ENCODE measurements around the gene SYNGAP1.

SYNGAP1 gene

DNA sequence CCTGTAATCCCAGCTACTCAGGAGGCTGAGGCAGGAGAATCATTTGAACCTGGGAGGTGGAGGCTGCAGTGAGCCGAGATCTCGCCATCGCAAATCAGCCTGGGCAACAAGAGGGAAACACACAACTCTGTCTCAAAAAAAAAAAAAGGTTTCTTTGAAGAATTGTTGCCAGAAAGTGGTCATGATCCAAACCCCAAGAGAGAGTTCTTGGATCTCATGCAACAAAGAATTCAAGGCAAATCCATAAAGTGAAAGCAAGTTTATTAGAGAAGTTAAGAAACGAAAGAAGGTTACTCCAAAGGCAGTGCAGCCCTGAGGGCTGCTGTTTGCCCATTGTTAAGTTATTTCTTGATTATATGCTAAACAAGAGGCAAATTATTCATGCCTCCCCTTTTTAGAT is 42.7 kb upstream of the SYNGAP1 start:
- TF ChIP-seq TCF12 (IDR thresholded peaks at IDR 0.05; ENCODE audit: low read depth), result no peak
- TF ChIP-seq EP300 (IDR thresholded peaks at IDR 0.05; ENCODE audit: borderline replicate concordance), result no peak
- no peak for TF ChIP-seq ZBTB7A (IDR thresholded peaks at IDR 0.05; ENCODE audit: low read depth)
- TF ChIP-seq CREB1 (IDR thresholded peaks at IDR 0.05; ENCODE audit: low read depth), result no peak
- no peak for TF ChIP-seq EGR1 (IDR thresholded peaks at IDR 0.05)
- no peak for TF ChIP-seq YY1 (IDR thresholded peaks at IDR 0.05; ENCODE audit: low read depth)
- no peak for TF ChIP-seq FOXM1 (IDR thresholded peaks at IDR 0.05; ENCODE audit: borderline replicate concordance, low read depth)
- TF ChIP-seq, protein P1, sequence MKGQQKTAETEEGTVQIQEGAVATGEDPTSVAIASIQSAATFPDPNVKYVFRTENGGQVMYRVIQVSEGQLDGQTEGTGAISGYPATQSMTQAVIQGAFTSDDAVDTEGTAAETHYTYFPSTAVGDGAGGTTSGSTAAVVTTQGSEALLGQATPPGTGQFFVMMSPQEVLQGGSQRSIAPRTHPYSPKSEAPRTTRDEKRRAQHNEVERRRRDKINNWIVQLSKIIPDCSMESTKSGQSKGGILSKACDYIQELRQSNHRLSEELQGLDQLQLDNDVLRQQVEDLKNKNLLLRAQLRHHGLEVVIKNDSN (IDR thresholded peaks at IDR 0.05), result no peak
- TF ChIP-seq RAD21 (IDR thresholded peaks at IDR 0.05; ENCODE audit: low read depth), result no peak
- no peak for TF ChIP-seq TEAD4 (IDR thresholded peaks at IDR 0.05)
- TF ChIP-seq TAF1 (IDR thresholded peaks at IDR 0.05; ENCODE audit: low read depth), result no peak
- TF ChIP-seq, protein P2, sequence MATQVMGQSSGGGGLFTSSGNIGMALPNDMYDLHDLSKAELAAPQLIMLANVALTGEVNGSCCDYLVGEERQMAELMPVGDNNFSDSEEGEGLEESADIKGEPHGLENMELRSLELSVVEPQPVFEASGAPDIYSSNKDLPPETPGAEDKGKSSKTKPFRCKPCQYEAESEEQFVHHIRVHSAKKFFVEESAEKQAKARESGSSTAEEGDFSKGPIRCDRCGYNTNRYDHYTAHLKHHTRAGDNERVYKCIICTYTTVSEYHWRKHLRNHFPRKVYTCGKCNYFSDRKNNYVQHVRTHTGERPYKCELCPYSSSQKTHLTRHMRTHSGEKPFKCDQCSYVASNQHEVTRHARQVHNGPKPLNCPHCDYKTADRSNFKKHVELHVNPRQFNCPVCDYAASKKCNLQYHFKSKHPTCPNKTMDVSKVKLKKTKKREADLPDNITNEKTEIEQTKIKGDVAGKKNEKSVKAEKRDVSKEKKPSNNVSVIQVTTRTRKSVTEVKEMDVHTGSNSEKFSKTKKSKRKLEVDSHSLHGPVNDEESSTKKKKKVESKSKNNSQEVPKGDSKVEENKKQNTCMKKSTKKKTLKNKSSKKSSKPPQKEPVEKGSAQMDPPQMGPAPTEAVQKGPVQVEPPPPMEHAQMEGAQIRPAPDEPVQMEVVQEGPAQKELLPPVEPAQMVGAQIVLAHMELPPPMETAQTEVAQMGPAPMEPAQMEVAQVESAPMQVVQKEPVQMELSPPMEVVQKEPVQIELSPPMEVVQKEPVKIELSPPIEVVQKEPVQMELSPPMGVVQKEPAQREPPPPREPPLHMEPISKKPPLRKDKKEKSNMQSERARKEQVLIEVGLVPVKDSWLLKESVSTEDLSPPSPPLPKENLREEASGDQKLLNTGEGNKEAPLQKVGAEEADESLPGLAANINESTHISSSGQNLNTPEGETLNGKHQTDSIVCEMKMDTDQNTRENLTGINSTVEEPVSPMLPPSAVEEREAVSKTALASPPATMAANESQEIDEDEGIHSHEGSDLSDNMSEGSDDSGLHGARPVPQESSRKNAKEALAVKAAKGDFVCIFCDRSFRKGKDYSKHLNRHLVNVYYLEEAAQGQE (IDR thresholded peaks at IDR 0.05; ENCODE audit: low read depth), result no peak
- TF ChIP-seq CEBPB (IDR thresholded peaks at IDR 0.05), result no peak
- TF ChIP-seq NFIC (IDR thresholded peaks at IDR 0.05), result no peak
- TF ChIP-seq, protein P3, sequence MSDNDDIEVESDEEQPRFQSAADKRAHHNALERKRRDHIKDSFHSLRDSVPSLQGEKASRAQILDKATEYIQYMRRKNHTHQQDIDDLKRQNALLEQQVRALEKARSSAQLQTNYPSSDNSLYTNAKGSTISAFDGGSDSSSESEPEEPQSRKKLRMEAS (IDR thresholded peaks at IDR 0.05), result no peak

DNA sequence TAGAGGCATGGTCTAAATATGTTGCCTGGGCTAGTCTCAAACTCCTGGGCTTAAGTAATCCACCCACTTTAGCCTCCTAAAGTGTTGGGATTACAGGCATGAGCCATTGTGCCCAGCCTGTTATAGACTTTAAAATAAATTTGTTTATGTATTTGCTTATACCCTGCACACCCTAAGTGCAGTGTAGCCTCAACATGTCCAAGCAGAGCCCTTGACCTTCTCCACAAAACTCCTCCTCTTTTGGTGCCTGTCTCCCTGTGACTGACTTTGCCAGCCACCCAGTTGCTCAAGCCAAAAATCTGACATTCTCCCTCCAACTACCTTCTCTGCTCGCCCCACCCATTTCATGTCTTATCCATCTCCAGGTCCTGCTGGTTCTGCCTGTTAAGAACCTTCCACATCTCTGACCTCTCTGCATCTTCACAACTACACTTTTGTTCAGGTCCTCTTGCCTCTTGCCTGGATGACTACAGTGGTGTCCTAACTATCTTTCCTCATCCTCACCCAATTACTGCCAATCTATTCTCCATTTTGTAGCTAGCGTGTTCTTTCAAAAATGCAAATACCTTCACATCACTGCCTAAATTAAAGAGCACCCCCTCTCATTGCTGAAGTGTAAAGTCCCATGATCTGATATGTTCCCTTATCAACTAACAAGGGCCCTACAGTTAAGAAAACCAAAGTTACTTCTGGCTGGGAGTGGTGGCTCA is 39.4 kb upstream of the SYNGAP1 start:
- no peak for TF ChIP-seq FOXM1 (IDR thresholded peaks at IDR 0.05; ENCODE audit: borderline replicate concordance, low read depth)
- no peak for TF ChIP-seq TAF1 (IDR thresholded peaks at IDR 0.05; ENCODE audit: low read depth)
- TF ChIP-seq, protein P3 (IDR thresholded peaks at IDR 0.05), result no peak
- TF ChIP-seq ZBTB7A (IDR thresholded peaks at IDR 0.05; ENCODE audit: low read depth), result no peak
- TF ChIP-seq TCF12 (IDR thresholded peaks at IDR 0.05; ENCODE audit: low read depth), result no peak

DNA sequence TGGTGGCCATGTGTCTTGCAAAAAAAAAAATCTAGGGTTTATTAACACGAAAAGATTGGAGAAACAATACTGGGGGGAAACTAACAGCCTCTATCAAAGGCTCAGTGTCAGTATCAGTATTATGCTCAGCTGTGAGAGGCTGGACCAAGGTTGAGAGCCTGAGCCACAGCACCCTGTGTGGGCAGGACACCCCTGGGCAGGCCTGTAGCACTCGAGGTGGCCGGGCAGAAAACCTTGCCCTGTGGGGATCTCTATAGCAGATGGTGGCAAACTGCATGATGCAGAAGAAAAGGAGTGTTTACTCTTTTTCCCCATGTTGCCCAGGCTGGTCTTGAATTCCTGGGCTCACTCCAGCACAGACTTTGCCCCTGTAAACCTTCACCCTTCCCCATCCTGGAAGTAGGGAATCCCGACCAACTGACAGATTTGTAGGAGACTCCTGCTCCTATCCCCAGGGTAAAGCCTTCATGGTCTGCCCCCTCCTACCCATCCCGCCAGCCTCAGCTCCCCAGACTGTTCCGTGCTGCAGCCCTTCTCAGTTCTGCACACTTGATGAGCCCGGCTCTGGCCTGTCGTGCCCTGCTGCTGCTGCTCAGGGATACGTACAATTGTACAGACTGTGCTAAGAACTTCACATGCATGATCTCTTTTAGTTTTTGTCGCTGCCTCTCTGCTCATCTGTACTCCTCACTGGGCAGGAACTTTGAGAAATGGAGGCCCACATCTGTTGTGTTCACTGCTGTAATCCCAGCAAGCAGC is 36.3 kb upstream of the SYNGAP1 start:
- no peak for TF ChIP-seq YY1 (IDR thresholded peaks at IDR 0.05; ENCODE audit: low read depth)
- TF ChIP-seq EGR1 (IDR thresholded peaks at IDR 0.05), result no peak
- TF ChIP-seq, protein P3 (IDR thresholded peaks at IDR 0.05), result no peak
- TF ChIP-seq ZBTB7A (IDR thresholded peaks at IDR 0.05; ENCODE audit: low read depth), result no peak
- no peak for TF ChIP-seq TAF1 (IDR thresholded peaks at IDR 0.05; ENCODE audit: low read depth)
- no peak for TF ChIP-seq NFIC (IDR thresholded peaks at IDR 0.05)
- TF ChIP-seq TCF12 (IDR thresholded peaks at IDR 0.05; ENCODE audit: low read depth), result no peak
- no peak for TF ChIP-seq CREB1 (IDR thresholded peaks at IDR 0.05; ENCODE audit: low read depth)
- TF ChIP-seq, protein P2 (IDR thresholded peaks at IDR 0.05; ENCODE audit: low read depth), result no peak

DNA sequence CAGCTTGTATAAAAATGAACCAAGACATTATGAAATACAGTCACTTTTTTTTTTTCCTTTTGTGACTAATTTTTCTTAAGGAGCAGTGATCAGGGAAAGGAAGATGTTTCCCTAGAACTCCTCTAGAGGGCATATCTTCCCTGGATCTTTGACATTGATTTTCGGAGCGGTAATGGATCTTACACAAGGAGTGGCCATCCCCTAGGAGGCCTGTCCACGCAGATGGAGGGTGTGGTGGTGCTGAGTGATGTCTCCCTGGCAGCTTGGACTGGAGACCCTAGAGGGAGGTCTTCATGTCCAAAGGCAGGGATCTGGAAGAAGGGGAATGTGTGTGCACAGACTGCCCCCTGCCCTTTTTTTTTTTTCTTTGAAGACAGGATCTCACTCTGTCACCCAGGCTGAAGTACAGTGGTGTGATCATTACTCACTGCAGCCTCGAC is 35.3 kb upstream of the SYNGAP1 start:
- no peak for TF ChIP-seq TEAD4 (IDR thresholded peaks at IDR 0.05)
- TF ChIP-seq TCF12 (IDR thresholded peaks at IDR 0.05; ENCODE audit: low read depth), result no peak
- TF ChIP-seq RAD21 (IDR thresholded peaks at IDR 0.05; ENCODE audit: low read depth), result peak; percentile 44

DNA sequence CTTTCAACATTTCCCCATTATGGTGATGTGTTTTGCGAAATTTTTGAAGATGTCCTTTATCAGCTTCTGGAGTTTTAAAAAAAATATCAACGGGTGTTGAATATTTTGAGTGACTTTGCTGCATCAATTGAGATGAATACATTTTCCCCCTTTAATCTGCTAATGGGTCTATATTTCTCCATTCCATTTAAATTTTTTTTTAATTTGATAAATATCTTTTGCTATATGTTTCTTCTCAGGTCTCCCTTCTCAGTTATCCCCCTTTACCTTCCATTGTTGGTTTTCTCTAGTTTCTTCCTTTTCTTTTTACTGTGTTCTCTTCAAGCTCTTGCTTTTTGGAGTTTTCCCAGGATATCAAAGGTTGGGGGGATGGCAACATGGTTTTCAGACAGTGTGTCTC is 29.7 kb upstream of the SYNGAP1 start:
- TF ChIP-seq EP300 (IDR thresholded peaks at IDR 0.05; ENCODE audit: borderline replicate concordance), result no peak
- no peak for TF ChIP-seq CREB1 (IDR thresholded peaks at IDR 0.05; ENCODE audit: low read depth)
- TF ChIP-seq, protein P2 (IDR thresholded peaks at IDR 0.05; ENCODE audit: low read depth), result no peak
- no peak for TF ChIP-seq CEBPB (IDR thresholded peaks at IDR 0.05)
- TF ChIP-seq ZBTB7A (IDR thresholded peaks at IDR 0.05; ENCODE audit: low read depth), result no peak
- TF ChIP-seq, protein P1 (IDR thresholded peaks at IDR 0.05), result no peak
- TF ChIP-seq RAD21 (IDR thresholded peaks at IDR 0.05; ENCODE audit: low read depth), result no peak
- TF ChIP-seq YY1 (IDR thresholded peaks at IDR 0.05; ENCODE audit: low read depth), result no peak
